IMR-90 (cell line): ENCODE data around the gene RAB29. TPM values are rescaled to one million over a fixed set of nuclear protein-coding genes. Genes with fewer than 3 reads are reported as not detected.

Source experiments
- ATAC-seq: fragments of 200-7000 bp; cut with Tn5 transposase; 2 replicates; pipeline ENCODE4 v1.9.1; 2020; ENCODE audit warnings: low read depth, mild to moderate bottlenecking, moderate library complexity
- BruUV-seq: library from RNA; stranded (reverse); fragments of 400-500 nt; replicated peaks from 2 replicates; lab custom pipeline; 2021; lab: Mats Ljungman, UMichigan
- CTCF ChIA-PET: fragments of 300-600 bp; formaldehyde crosslinking; extraction: SDS; loops from one replicate; lab custom pipeline; 2021; ENCODE audit warnings: antibody characterized with exemption; lab: Yijun Ruan, JAX
- POLR2A ChIA-PET: fragments of 300-600 bp; sonication (Branson Sonifier 250); formaldehyde crosslinking; loops from one replicate; lab custom pipeline; 2022; ENCODE audit warnings: antibody characterized with exemption; ENCODE audit not compliant: unreplicated experiment; lab: Charles Lee
- DNase-seq: peaks from one replicate; pipeline ENCODE4 v3.0.0; 2013
- H2AFZ ChIP-seq: replicated peaks from 2 replicates; pipeline ENCODE3; 2013; ENCODE audit warnings: low read length, mild to moderate bottlenecking; ENCODE audit not compliant: poor library complexity
- H2AK5ac ChIP-seq: 2 replicates; pipeline ENCODE4 v1.6.1; 2013; ENCODE audit warnings: low read depth, low read length, inconsistent platforms
- H2AK9ac ChIP-seq: replicated peaks from 2 replicates; pipeline ENCODE3; 2013; ENCODE audit warnings: mild to moderate bottlenecking, low read depth, low read length, moderate library complexity; ENCODE audit not compliant: poor library complexity
- H2BK120ac ChIP-seq: 2 replicates; pipeline ENCODE4 v1.6.1; 2013; ENCODE audit warnings: low read depth, low read length, inconsistent platforms
- H2BK15ac ChIP-seq: 3 replicates; pipeline ENCODE4 v1.6.1; 2013; ENCODE audit warnings: low read depth, low read length, inconsistent platforms
- H2BK20ac ChIP-seq: 2 replicates; pipeline ENCODE4 v1.6.1; 2013; ENCODE audit warnings: low read depth, mild to moderate bottlenecking, inconsistent platforms, low read length, moderate library complexity
- H2BK5ac ChIP-seq: 2 replicates; pipeline ENCODE4 v1.6.1; 2013; ENCODE audit warnings: mild to moderate bottlenecking, low read depth, low read length, inconsistent platforms; ENCODE audit not compliant: poor library complexity, severe bottlenecking
- H3K14ac ChIP-seq: replicated peaks from 2 replicates; pipeline ENCODE4 v1.6.1; 2013; ENCODE audit warnings: low read depth, low read length, inconsistent platforms
- H3K18ac ChIP-seq: 2 replicates; pipeline ENCODE4 v1.6.1; 2013; ENCODE audit warnings: low read depth, low read length, control low read depth
- H3K23ac ChIP-seq: 2 replicates; pipeline ENCODE4 v1.6.1; 2013; ENCODE audit warnings: low read depth, low read length, inconsistent platforms
- H3K27ac ChIP-seq: 2 replicates; pipeline ENCODE4 v1.5.1; 2013; ENCODE audit warnings: mild to moderate bottlenecking, control low read depth, low read length; ENCODE audit not compliant: insufficient read depth
- H3K27me3 ChIP-seq: 2 replicates; pipeline ENCODE4 v1.6.1; 2013; ENCODE audit warnings: low read length; ENCODE audit not compliant: control insufficient read depth, insufficient read depth
- H3K36me3 ChIP-seq: 2 replicates; pipeline ENCODE4 v1.6.1; 2013; ENCODE audit warnings: low read length, mixed read lengths; ENCODE audit not compliant: control insufficient read depth, insufficient read depth
- H3K4ac ChIP-seq: 2 replicates; pipeline ENCODE4 v1.6.1; 2013; ENCODE audit warnings: low read depth, low read length, inconsistent platforms
- H3K4me1 ChIP-seq: 2 replicates; pipeline ENCODE4 v1.6.1; 2013; ENCODE audit warnings: low read length, mixed read lengths; ENCODE audit not compliant: control insufficient read depth, insufficient read depth
- H3K4me2 ChIP-seq: 2 replicates; pipeline ENCODE4 v1.6.1; 2013; ENCODE audit warnings: low read depth, mild to moderate bottlenecking, control low read depth, low read length, moderate library complexity
- H3K4me3 ChIP-seq: 2 replicates; pipeline ENCODE4 v1.5.1; 2013; ENCODE audit warnings: low read depth, mild to moderate bottlenecking, control low read depth, low read length, moderate library complexity; ENCODE audit not compliant: insufficient read depth
- H3K56ac ChIP-seq: 2 replicates; pipeline ENCODE4 v1.6.1; 2013; ENCODE audit warnings: low read length, inconsistent platforms; ENCODE audit not compliant: insufficient read depth; ENCODE audit errors: extremely low read depth
- H3K79me1 ChIP-seq, 2 experiments: 2 replicates each; pipeline ENCODE4 v1.6.1; 2013; ENCODE audit warnings: low read length in 2 of 2, inconsistent platforms in 1 of 2, low read depth in 1 of 2
- H3K9ac ChIP-seq: 2 replicates; pipeline ENCODE4 v1.6.1; 2013; ENCODE audit warnings: low read depth, low read length, control low read depth
- H3K9me1 ChIP-seq: 2 replicates; pipeline ENCODE4 v1.6.1; 2013; ENCODE audit warnings: low read length, inconsistent platforms; ENCODE audit not compliant: insufficient read depth
- H3K9me3 ChIP-seq: 2 replicates; pipeline ENCODE4 v1.6.1; 2013; ENCODE audit warnings: low read length; ENCODE audit not compliant: control insufficient read depth, insufficient read depth
- H4K20me1 ChIP-seq: 2 replicates; pipeline ENCODE4 v1.6.1; 2013; ENCODE audit warnings: low read length, inconsistent platforms; ENCODE audit not compliant: insufficient read depth
- H4K5ac ChIP-seq: 2 replicates; pipeline ENCODE4 v1.6.1; 2013; ENCODE audit warnings: mild to moderate bottlenecking, low read depth, low read length, control low read depth
- H4K8ac ChIP-seq, 2 experiments: 2 replicates each; pipeline ENCODE4 v1.6.1; 2013; ENCODE audit warnings: low read depth in 2 of 2, low read length in 2 of 2, control low read depth in 1 of 2, inconsistent platforms in 1 of 2
- H4K91ac ChIP-seq: 2 replicates; pipeline ENCODE4 v1.6.1; 2013; ENCODE audit warnings: low read depth, low read length, inconsistent platforms; ENCODE audit not compliant: insufficient read depth
- CTCF ChIP-seq: conservative IDR thresholded peaks from 2 replicates; pipeline ENCODE4 v1.5.1; 2012; ENCODE audit warnings: mild to moderate bottlenecking, low read depth, low read length, improper control_type of control experiment
- FOS ChIP-seq: fragments of 150-350 bp; IDR thresholded peaks from 2 replicates; pipeline ENCODE4 v1.6.1; 2016; ENCODE audit warnings: low read depth, low read length
- MAZ ChIP-seq: IDR thresholded peaks from 2 replicates; pipeline ENCODE4 v1.6.1; 2012; ENCODE audit warnings: low read depth, mild to moderate bottlenecking, low read length, improper control_type of control experiment, moderate library complexity, borderline replicate concordance
- MXI1 ChIP-seq: IDR thresholded peaks from 2 replicates; pipeline ENCODE4 v1.6.1; 2012; ENCODE audit warnings: low read depth, mild to moderate bottlenecking, low read length, moderate library complexity, borderline replicate concordance
- POLR2A ChIP-seq: IDR thresholded peaks from 2 replicates; pipeline ENCODE4 v1.6.1; 2012; ENCODE audit warnings: mild to moderate bottlenecking, low read depth, low read length
- RCOR1 ChIP-seq: IDR thresholded peaks from 2 replicates; pipeline ENCODE4 v1.6.1; 2012; ENCODE audit warnings: mild to moderate bottlenecking, low read length, improper control_type of control experiment; ENCODE audit not compliant: insufficient replicate concordance
- RFX5 ChIP-seq: IDR thresholded peaks from 2 replicates; pipeline ENCODE4 v1.8.0; 2012; ENCODE audit warnings: low read depth, mild to moderate bottlenecking, low read length, moderate library complexity
- USF2 ChIP-seq: fragments of 150-350 bp; IDR thresholded peaks from 2 replicates; pipeline ENCODE4 v1.6.1; 2017; ENCODE audit warnings: mild to moderate bottlenecking, antibody characterized with exemption, low read length, low read depth
- WGBS, 2 experiments: methylation state at CpG; one replicate each; pipeline versions ENCODE4 v1.1.5 to v1.1.7; 2013; ENCODE audit warnings: missing lambda C conversion rate in 2 of 2; ENCODE audit not compliant: insufficient read length in 1 of 2; ENCODE audit errors: extremely low coverage in 2 of 2; 5-methylcytosine and 5-hydroxymethylcytosine counted together
- dilution Hi-C: fragments of 300-500 bp; cut with HindIII; formaldehyde crosslinking; loops from one replicate; pipeline ENCODE4 v1.14.3; 2018; ENCODE audit warnings: low sequenced_read_pairs; ENCODE audit not compliant: unreplicated experiment
- in situ Hi-C: fragments of 300-500 bp; cut with MboI; formaldehyde crosslinking; loops from 3 replicates; pipeline ENCODE4 v1.14.3; 2019; ENCODE audit warnings: low sequenced_read_pairs, inconsistent platforms, mixed read lengths
- intact Hi-C: fragments of 100-400 bp; cut with micrococcal nuclease; formaldehyde crosslinking; loops from 2 replicates; pipeline ENCODE4 v1.10.0; 2022
- polyA plus RNA-seq, 3 experiments: library from polyadenylated mRNA; depleted of rRNA; stranded (reverse); fragments of >200 nt; gene quantifications; 2 replicates each; pipeline ENCODE4 v1.2.3, GENCODE V29; 2012; ENCODE audit warnings: low replicate concordance in 1 of 3
- total RNA-seq: library from RNA; depleted of rRNA; stranded (reverse); fragments of >200 nt; gene quantifications from 2 replicates; pipeline ENCODE4 v1.2.3, GENCODE V29; 2012

RAB29 gene
- total and polyA plus RNA-seq, 2 of the 4 experiments (the other 2 are of a cell fraction): 5.7 to 7.3 TPM

GRCh38 chr1:205750138-205751035 is 24.9 kb downstream of the RAB29 start, which contains the start of gene NUCKS1:
NUCKS1 (minus strand) TSS chr1:205750182; CDS start chr1:205749973, 209 bp downstream.
- peak within 1 kb of the TSS; percentile 96 for H3K4me2 ChIP-seq
- BruUV-seq: no TSS peak
- H3K18ac ChIP-seq: peak within 1 kb of the TSS; percentile 82
- ATAC-seq (peak; percentile 78), DNase-seq (peak; percentile 100)
- peak within 1 kb of the TSS; percentile 91 for H3K56ac ChIP-seq
- peak within 1 kb of the TSS; percentile 94 for H4K91ac ChIP-seq
- H3K14ac ChIP-seq: peak within 1 kb of the TSS; percentile 90
- peak within 1 kb of the TSS; percentile 96 for H3K23ac ChIP-seq
- peak within 1 kb of the TSS; percentile 100 for H4K8ac ChIP-seq
- H3K9me1 ChIP-seq: peaks cover 6% of the 10 kb centered on the region
- dilution Hi-C loops (no loop called here), intact Hi-C loops (loop anchor here (2.0 kb wide), 1 partner anchor 24 kb away; the partner anchor contains the start of gene RAB29), in situ Hi-C loops (no loop called here)
- H3K9ac ChIP-seq: peak within 1 kb of the TSS; percentile 91
- peak within 1 kb of the TSS; percentile 67 for H3K4me3 ChIP-seq
- ChIA-PET POLR2A (no interaction called here), CTCF (no interaction called here)
- no peaks in the 10 kb centered on the region for H3K27me3 ChIP-seq
- peak within 1 kb of the TSS; percentile 97 for H2AK5ac ChIP-seq
- H2BK15ac ChIP-seq: peak within 1 kb of the TSS; percentile 89
- H2BK20ac ChIP-seq: peak within 1 kb of the TSS; percentile 95
- peak within 1 kb of the TSS; percentile 88 for H3K27ac ChIP-seq
- H4K20me1 ChIP-seq: peaks cover 38% of the 10 kb centered on the region
- peak within 1 kb of the TSS; percentile 92 for H3K4ac ChIP-seq
- peak within 1 kb of the TSS; percentile 100 for H4K5ac ChIP-seq
- H2BK5ac ChIP-seq: peak within 1 kb of the TSS; percentile 91
- H3K4me1 ChIP-seq: no peaks in the 10 kb centered on the region
- no peaks in the 10 kb centered on the region for H3K36me3 ChIP-seq
- 6% methylated on average over 12 of the region's 27 CpGs; no CpG with 5 or more reads in 1 of the 2 experiments for WGBS, 2 experiments
- peak within 1 kb of the TSS; percentile 95 for H2AK9ac ChIP-seq
- peak within 1 kb of the TSS; percentile 99 for H2AFZ ChIP-seq
- H3K79me1 ChIP-seq: peaks cover 0 to 15% of the 10 kb centered on the region in 2 experiments; a peak in 2 of 4 replicates
- TF ChIP-seq FOS: peak; percentile 45; the same call in 1 of the 2 replicates
- peak; percentile 51 for TF ChIP-seq RCOR1
- no peak for TF ChIP-seq RFX5
- no peak for TF ChIP-seq CTCF
- TF ChIP-seq MXI1: peak; percentile 6; the same call in 1 of the 2 replicates
- TF ChIP-seq MAZ: peak; percentile 69
- TF ChIP-seq USF2: 0 out of 2 replicates have a peak, but pooled peaks have one; percentile 1
- TF ChIP-seq POLR2A: peak; percentile 83; the same call in 1 of the 2 replicates
- no peaks in the 10 kb centered on the region for H3K9me3 ChIP-seq
- H2BK120ac ChIP-seq: peak within 1 kb of the TSS; percentile 95
